ENCODE measurements around the gene IRGQ.

IRGQ gene

GRCh38 chr19:43575955-43576878, 19.7 kb downstream of the IRGQ start:
- H3K9me3 ChIP-seq, result no peaks in the 10 kb centered on the region
- peaks cover 52% of the 10 kb centered on the region for H3K4me1 ChIP-seq
- peaks cover 23% of the 10 kb centered on the region for H3K36me3 ChIP-seq
- H3K4me3 ChIP-seq, result peak overlapping the region; percentile 81
- no peak for TF ChIP-seq Cebpa-rat (IDR thresholded peaks at IDR 0.05)
- H3K4me2 ChIP-seq, result peak overlapping the region; percentile 89
- H3K27ac ChIP-seq, result peak overlapping the region; percentile 56; the same call in 1 of the 2 replicates
- H4K20me1 ChIP-seq, result no peaks in the 10 kb centered on the region
- H3K9ac ChIP-seq, result peak overlapping the region; percentile 61; the same call in 1 of the 2 replicates
- H3K27me3 ChIP-seq, result no peaks in the 10 kb centered on the region

DNA sequence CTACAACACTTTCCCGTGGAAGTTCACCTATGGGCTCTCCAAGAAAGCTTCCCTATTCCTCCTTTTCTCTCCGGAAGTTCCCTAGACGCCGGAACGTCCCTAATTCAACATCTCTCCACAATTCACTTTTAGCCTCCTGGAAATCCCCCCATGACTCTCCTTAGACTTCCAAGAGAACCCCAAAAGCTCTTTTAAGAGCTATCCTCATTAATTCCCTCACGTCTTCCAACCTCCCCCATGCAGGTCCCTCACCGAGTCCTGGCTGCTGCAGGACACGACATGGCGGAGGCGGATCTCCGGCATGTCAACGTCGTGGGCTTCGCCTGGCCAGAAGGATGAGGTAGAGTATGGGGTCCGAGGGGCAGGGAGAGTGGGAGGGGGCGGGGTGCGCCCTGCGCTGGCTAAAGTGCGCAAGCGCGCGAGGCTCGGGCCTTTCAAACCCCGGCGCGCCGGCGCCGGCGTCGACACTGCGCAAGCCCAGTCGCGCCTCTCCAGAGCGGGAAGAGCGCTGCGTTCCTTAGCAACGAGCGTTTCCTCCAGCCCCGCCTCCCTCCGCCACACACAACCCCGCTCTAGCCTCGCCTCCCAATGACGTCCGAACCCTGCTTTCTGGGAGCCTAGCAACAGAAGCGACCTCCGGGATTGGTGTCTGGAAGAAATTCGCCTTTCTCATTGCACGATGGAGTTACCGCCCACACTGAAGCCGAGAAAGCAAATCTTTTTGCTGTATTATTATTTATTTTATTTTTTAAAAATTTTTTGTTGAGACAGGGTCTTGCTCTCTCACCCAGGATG, 20.6 kb downstream of the IRGQ start, which contains the start of the genes PINLYP and XRCC1:
PINLYP (plus strand) TSS at position 646 of the 795 bp plus-strand sequence. CDS start 1,391 bp downstream, outside the sequence.
XRCC1 (minus strand) TSS at position 372 of the 795 bp plus-strand sequence; CDS start at position 303, 69 bp downstream.
- Histone ChIP-seq H3K9ac (peak within 1 kb of the TSS; percentile 79), H3K27ac (peak within 1 kb of the TSS; percentile 71), H3K4me3 (peak within 1 kb of the TSS; percentile 81), H3K27me3 (no peaks in the 10 kb centered on the region), H3K36me3 (peaks cover 30% of the 10 kb centered on the region), H3K4me2 (peak within 1 kb of the TSS; percentile 89), H3K4me1 (peaks cover 54% of the 10 kb centered on the region), H3K9me3 (no peaks in the 10 kb centered on the region), H4K20me1 (no peaks in the 10 kb centered on the region)
- no peak for TF ChIP-seq Cebpa-rat (IDR thresholded peaks at IDR 0.05)

DNA sequence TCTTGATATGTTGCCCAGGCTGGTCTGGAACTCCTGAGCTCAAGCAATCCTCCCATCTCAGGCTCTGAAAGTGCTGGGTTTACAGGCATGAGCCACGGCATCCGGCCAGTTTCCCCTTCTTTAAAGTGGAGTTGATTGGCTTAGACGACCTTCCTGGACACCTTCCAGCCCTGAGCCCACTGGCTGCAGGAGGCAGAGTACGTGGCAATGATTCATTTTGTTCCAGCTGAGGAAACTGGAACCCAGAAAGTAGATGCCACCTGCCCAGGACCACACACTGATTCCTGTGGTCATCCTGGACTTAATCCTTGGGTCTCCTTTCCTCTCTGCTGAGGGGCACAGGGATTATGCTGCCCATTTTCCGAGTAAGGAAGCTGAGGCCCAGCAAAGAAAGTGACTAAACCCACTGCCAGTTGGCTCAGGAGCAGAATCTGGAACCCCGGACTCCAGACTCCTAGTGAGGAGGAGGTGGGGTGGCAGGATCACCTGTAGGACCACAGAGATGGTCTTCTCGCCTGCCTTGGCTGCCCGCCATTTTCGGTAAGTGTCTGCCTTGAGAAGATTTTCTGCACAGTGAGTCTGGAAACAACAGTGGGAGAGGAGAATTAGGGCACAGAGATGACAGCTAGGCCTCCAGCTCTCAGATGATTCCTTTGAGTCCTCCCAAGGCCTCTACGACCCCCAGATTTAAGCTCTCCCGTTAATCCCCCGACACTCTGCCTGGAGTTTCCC, 21.3 kb downstream of the IRGQ start:
- Histone ChIP-seq H4K20me1 (no peaks in the 10 kb centered on the region), H3K27ac (peak overlapping the region; percentile 71), H3K36me3 (peaks cover 32% of the 10 kb centered on the region), H3K9me3 (no peaks in the 10 kb centered on the region), H3K27me3 (no peaks in the 10 kb centered on the region), H3K4me2 (peak overlapping the region; percentile 89), H3K9ac (peak overlapping the region; percentile 79), H3K4me1 (peaks cover 55% of the 10 kb centered on the region), H3K4me3 (peak overlapping the region; percentile 81)
- no peak for TF ChIP-seq Cebpa-rat (IDR thresholded peaks at IDR 0.05)

DNA sequence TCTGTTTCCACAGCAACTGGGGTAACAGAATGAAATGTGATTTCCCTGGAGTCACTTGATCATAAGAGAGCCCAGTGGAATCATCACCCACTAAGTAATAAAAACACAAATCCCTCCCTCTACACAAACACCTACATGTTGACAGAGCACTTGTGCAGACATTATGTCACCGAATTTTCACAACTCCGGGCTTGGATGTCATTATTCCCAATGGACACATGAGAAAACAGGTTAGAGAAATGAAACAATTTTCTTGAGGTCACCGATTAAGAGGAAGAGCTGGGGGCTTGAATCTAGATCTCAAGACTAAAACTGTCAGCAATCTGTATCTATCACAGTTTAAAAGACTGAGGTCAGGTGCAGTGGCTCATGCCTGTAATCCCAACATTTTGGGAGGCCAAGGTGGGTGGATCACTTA, 23.8 kb downstream of the IRGQ start:
- H3K36me3 ChIP-seq, result peaks cover 32% of the 10 kb centered on the region
- peak overlapping the region; percentile 13; the same call in 1 of the 2 replicates for H3K27ac ChIP-seq
- no peak overlapping the region for H3K4me3 ChIP-seq
- no peaks in the 10 kb centered on the region for H3K9me3 ChIP-seq
- no peak overlapping the region for H3K4me2 ChIP-seq
- TF ChIP-seq Cebpa-rat (IDR thresholded peaks at IDR 0.05), result no peak
- peak overlapping the region; percentile 24; the same call in 1 of the 2 replicates for H3K9ac ChIP-seq
- H3K4me1 ChIP-seq, result peaks cover 52% of the 10 kb centered on the region
- no peaks in the 10 kb centered on the region for H4K20me1 ChIP-seq
- H3K27me3 ChIP-seq, result no peaks in the 10 kb centered on the region

- H3K9me3 ChIP-seq, result no peaks in the 10 kb centered on the region
- TF ChIP-seq Cebpa-rat (IDR thresholded peaks at IDR 0.05), result no peak
Observed at GRCh38 chr19:43570174-43570791, 25.7 kb downstream of the IRGQ start.

GRCh38 chr19:43569657-43570056, 26.3 kb downstream of the IRGQ start:
- no peaks in the 10 kb centered on the region for H3K27me3 ChIP-seq
- TF ChIP-seq Cebpa-rat (IDR thresholded peaks at IDR 0.05), result no peak
- H3K4me3 ChIP-seq, result no peak overlapping the region
- H3K27ac ChIP-seq, result no peak overlapping the region
- no peaks in the 10 kb centered on the region for H4K20me1 ChIP-seq
- peaks cover 32% of the 10 kb centered on the region for H3K36me3 ChIP-seq
- H3K4me1 ChIP-seq, result peaks cover 60% of the 10 kb centered on the region
- no peaks in the 10 kb centered on the region for H3K9me3 ChIP-seq
- no peak overlapping the region for H3K9ac ChIP-seq
- no peak overlapping the region for H3K4me2 ChIP-seq

More at GRCh38 chr19:43570174-43570791, 25.7 kb downstream of the IRGQ start:
- Histone ChIP-seq H3K4me1 (peaks cover 57% of the 10 kb centered on the region), H3K27ac (0 out of 2 replicates have a peak overlapping the region, but pooled peaks have one; percentile 31), H3K9ac (peak overlapping the region; percentile 4; the same call in 1 of the 2 replicates), H3K4me2 (no peak overlapping the region), H4K20me1 (no peaks in the 10 kb centered on the region), H3K4me3 (no peak overlapping the region), H3K27me3 (no peaks in the 10 kb centered on the region), H3K36me3 (peaks cover 32% of the 10 kb centered on the region)

DNA sequence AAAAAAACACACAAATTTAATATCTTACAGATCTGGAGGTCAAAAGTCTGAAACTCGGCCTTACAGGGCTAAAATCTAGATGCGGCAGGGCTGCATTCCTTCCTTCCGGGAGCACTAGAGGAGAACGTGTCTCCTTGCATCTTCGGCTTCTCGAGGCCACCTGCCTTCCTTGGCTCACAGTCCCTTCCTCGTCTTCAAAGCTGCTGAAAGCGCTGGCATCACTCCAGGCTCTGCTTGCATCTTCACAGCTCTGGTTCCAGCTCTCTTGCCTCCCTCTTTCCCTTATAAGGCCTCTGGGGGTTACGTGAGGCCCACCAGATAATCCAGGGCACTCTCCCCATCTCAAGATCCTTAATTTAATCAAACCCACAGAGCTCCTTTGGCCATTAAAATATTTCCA, 31.1 kb downstream of the IRGQ start:
- Histone ChIP-seq H3K27ac (peak overlapping the region; percentile 95), H4K20me1 (no peaks in the 10 kb centered on the region), H3K9ac (peak overlapping the region; percentile 78), H3K27me3 (no peaks in the 10 kb centered on the region), H3K9me3 (no peaks in the 10 kb centered on the region), H3K4me2 (peak overlapping the region; percentile 87), H3K4me3 (peak overlapping the region; percentile 40), H3K4me1 (peaks cover 76% of the 10 kb centered on the region), H3K36me3 (peaks cover 2% of the 10 kb centered on the region)
- no peak; the same call in 1 of the 2 replicates for TF ChIP-seq Cebpa-rat (IDR thresholded peaks at IDR 0.05)

DNA sequence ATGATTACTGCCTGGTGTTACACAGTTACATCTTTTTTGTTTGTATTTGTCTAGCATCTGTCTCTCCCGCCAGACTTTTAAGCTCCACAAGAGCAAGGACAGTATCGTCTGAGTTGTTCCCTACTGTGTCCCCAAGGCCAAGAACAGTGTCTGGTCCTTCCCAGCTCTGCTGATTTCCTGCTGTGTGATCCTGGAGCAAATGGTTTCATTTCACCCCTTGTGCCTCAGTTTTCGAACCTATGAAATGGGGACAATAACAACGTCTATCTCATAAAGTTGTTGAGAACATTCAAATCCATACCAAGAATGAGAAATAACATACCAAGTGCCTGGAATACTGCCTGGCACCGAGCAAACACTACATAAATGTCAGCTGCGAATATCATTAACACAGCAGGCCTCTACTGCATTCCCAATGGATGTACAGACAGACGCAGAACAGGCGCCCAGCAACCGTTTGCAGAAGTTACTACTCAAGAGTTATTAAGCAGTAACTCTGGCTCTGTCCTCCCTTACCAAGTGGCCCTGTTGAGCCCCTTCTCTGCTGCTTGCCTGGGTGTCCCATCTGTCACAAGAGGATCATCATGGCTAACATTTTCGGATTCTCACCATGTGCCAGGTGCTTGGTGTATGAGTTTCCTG, 32.0 kb downstream of the IRGQ start:
- Histone ChIP-seq H3K27ac (peak overlapping the region; percentile 95), H3K4me1 (peaks cover 80% of the 10 kb centered on the region), H3K4me3 (peak overlapping the region; percentile 40), H3K4me2 (peak overlapping the region; percentile 87), H3K9me3 (no peaks in the 10 kb centered on the region), H3K36me3 (peaks cover 7% of the 10 kb centered on the region), H4K20me1 (no peaks in the 10 kb centered on the region), H3K9ac (peak overlapping the region; percentile 78), H3K27me3 (no peaks in the 10 kb centered on the region)
- no peak for TF ChIP-seq Cebpa-rat (IDR thresholded peaks at IDR 0.05)
